Endothelial cell of umbilical vein (primary cell): Measurements from ENCODE around the gene FAM13B. TPM values are rescaled to one million over a fixed set of nuclear protein-coding genes. Genes with fewer than 3 reads are reported as not detected.
A peak's percentile ranks its signal among the peaks of the same experiment; 100 is the strongest.

Experiments
- BruUV-seq: library from RNA; stranded (reverse); fragments of 400-500 nt; replicated peaks from 2 replicates; lab custom pipeline; 2021; lab: Mats Ljungman, UMichigan
- CTCF ChIA-PET: fragments of 300-600, 350-600 bp; sonication (Branson Sonifier 250); formaldehyde crosslinking; loops from one replicate; lab custom pipeline; 2021; ENCODE audit warnings: antibody characterized with exemption, inconsistent platforms; lab: Charles Lee
- POLR2A ChIA-PET: fragments of 300-600, 350-600 bp; sonication (Branson Sonifier 250); formaldehyde crosslinking; loops from one replicate; lab custom pipeline; 2021; ENCODE audit warnings: antibody characterized with exemption, inconsistent platforms; lab: Charles Lee
- DNase-seq: peaks from one replicate; pipeline ENCODE4 v3.0.0-alpha.2; 2011; ENCODE audit warnings: low read depth, low spot score
- FAIRE-seq: peaks from 2 replicates; lab custom pipeline; 2011; peaks lifted over from hg19 to GRCh38; lab: Jason Lieb, UNC
- H2AFZ ChIP-seq: 2 replicates; pipeline ENCODE4 v1.6.0; 2012; ENCODE audit warnings: low read depth, low read length, control low read depth, inconsistent platforms
- H3K27ac ChIP-seq: 2 replicates; pipeline ENCODE4 v1.5.1; 2011; ENCODE audit warnings: low read depth, mild to moderate bottlenecking, control low read depth, low read length, moderate library complexity; ENCODE audit not compliant: insufficient read depth
- H3K27me3 ChIP-seq, 2 experiments: 2 replicates each; pipeline versions ENCODE4 v1.6.0 to v1.6.1; 2011; ENCODE audit warnings: low read length in 2 of 2, mixed read lengths in 1 of 2; ENCODE audit not compliant: control insufficient read depth in 2 of 2, insufficient read depth in 2 of 2
- H3K36me3 ChIP-seq, 2 experiments: 2 replicates in 1 of 2; 3 replicates in 1 of 2; pipeline ENCODE4 v1.5.1; 2011; ENCODE audit warnings: low read length in 2 of 2, mild to moderate bottlenecking in 1 of 2, moderate library complexity in 1 of 2; ENCODE audit not compliant: control insufficient read depth in 2 of 2, insufficient read depth in 2 of 2; ENCODE audit errors: extremely low read depth in 1 of 2
- H3K4me1 ChIP-seq: 3 replicates; pipeline ENCODE4 v1.5.1; 2011; ENCODE audit warnings: mild to moderate bottlenecking, low read length; ENCODE audit not compliant: control insufficient read depth, insufficient read depth; ENCODE audit errors: extremely low read depth
- H3K4me2 ChIP-seq: 2 replicates; pipeline ENCODE4 v1.6.1; 2011; ENCODE audit warnings: low read length, control low read depth, mixed read lengths; ENCODE audit not compliant: insufficient read depth
- H3K4me3 ChIP-seq, 3 experiments: fragments of 200-600 bp in 1 of 3; sonication (generic), shearing (Covaris generic) in 1 of 3; replicated peaks in 1 of 3; 2 replicates each; pipeline ENCODE4 v1.5.1; 2011 to 2016; ENCODE audit warnings: control low read depth in 3 of 3, low read length in 3 of 3, mild to moderate bottlenecking in 2 of 3, inconsistent platforms in 1 of 3, low read depth in 1 of 3, moderate library complexity in 1 of 3; ENCODE audit not compliant: insufficient read depth in 1 of 3
- H3K79me2 ChIP-seq: 2 replicates; pipeline ENCODE4 v1.6.0; 2012; ENCODE audit warnings: low read length, inconsistent platforms; ENCODE audit not compliant: control insufficient read depth, insufficient read depth
- H3K9ac ChIP-seq: replicated peaks from 2 replicates; pipeline ENCODE3; 2011; ENCODE audit warnings: low read length, control low read depth; ENCODE audit not compliant: insufficient read depth; ENCODE audit errors: extremely low read depth
- H3K9me1 ChIP-seq: replicated peaks from 3 replicates; pipeline ENCODE4 v1.6.0; 2011; ENCODE audit warnings: mild to moderate bottlenecking, low read length; ENCODE audit not compliant: control insufficient read depth, insufficient read depth; ENCODE audit errors: extremely low read depth
- H3K9me3 ChIP-seq: replicated peaks from 2 replicates; pipeline ENCODE4 v1.5.1; 2012; ENCODE audit warnings: low read length, inconsistent platforms; ENCODE audit not compliant: control insufficient read depth, insufficient read depth
- H4K20me1 ChIP-seq: replicated peaks from 2 replicates; pipeline ENCODE3; 2011; ENCODE audit warnings: mild to moderate bottlenecking, low read length; ENCODE audit not compliant: control insufficient read depth, insufficient read depth; ENCODE audit errors: extremely low read depth
- CTCF ChIP-seq, 2 donors: IDR thresholded peaks; 1 replicate in 1 of 2; 2 replicates in 1 of 2; pipeline ENCODE4 v1.5.1; 2011; ENCODE audit warnings: low read length in 2 of 2, mild to moderate bottlenecking in 2 of 2, moderate library complexity in 2 of 2, control low read depth in 1 of 2, inconsistent platforms in 1 of 2, low read depth in 1 of 2; ENCODE audit not compliant: insufficient read depth in 1 of 2; ENCODE audit errors: extremely low read depth in 1 of 2
- EZH2 ChIP-seq: IDR thresholded peaks from 2 replicates; pipeline ENCODE4 v1.6.1; 2012; ENCODE audit warnings: borderline replicate concordance, low read depth, mild to moderate bottlenecking, moderate library complexity, low read length, inconsistent platforms; ENCODE audit not compliant: severe bottlenecking
- FOS ChIP-seq: IDR thresholded peaks from 2 replicates; pipeline ENCODE4 v1.6.1; 2011; ENCODE audit warnings: mild to moderate bottlenecking, low read length, moderate library complexity, borderline replicate concordance; ENCODE audit not compliant: insufficient read depth
- GATA2 ChIP-seq: IDR thresholded peaks from 2 replicates; pipeline ENCODE4 v1.7.0; 2011; ENCODE audit warnings: low read depth, mild to moderate bottlenecking, moderate library complexity, mixed read lengths, low read length; ENCODE audit not compliant: insufficient read length, insufficient read depth
- JUN ChIP-seq: IDR thresholded peaks from 2 replicates; pipeline ENCODE4 v1.6.1; 2011; ENCODE audit warnings: borderline replicate concordance, low read depth; ENCODE audit not compliant: insufficient read length, insufficient read depth
- MAX ChIP-seq: IDR thresholded peaks from 2 replicates; pipeline ENCODE4 v1.6.1; 2011; ENCODE audit not compliant: insufficient read depth, insufficient read length
- MYC ChIP-seq: IDR thresholded peaks from one replicate; pipeline ENCODE4 v1.6.1; 2011; ENCODE audit warnings: mild to moderate bottlenecking, low read depth, low read length
- POLR2A ChIP-seq: IDR thresholded peaks from 2 replicates; pipeline ENCODE4 v1.6.1; 2012; ENCODE audit warnings: low read depth, mild to moderate bottlenecking, control low read depth, low read length
- POLR2AphosphoS5 ChIP-seq: IDR thresholded peaks from 2 replicates; pipeline ENCODE4 v1.6.1; 2012; ENCODE audit warnings: low read depth, mild to moderate bottlenecking, control low read depth, low read length, moderate library complexity; ENCODE audit not compliant: insufficient read depth
- dilution Hi-C: fragments of 300-500 bp; cut with MboI; formaldehyde crosslinking; loops from one replicate; pipeline ENCODE4 v1.15.0; 2019; ENCODE audit warnings: low sequenced_read_pairs; ENCODE audit not compliant: extremely low pct_ligation_motif_present
- intact Hi-C: fragments of 100-400 bp; cut with micrococcal nuclease; formaldehyde crosslinking; loops from one replicate; pipeline ENCODE4 v1.10.0; 2022
- polyA plus RNA-seq, 4 experiments: library from polyadenylated mRNA; depleted of rRNA in 3 of 4; stranded (reverse) in 3 of 4; unstranded in 1 of 4; fragments of >200 nt; gene quantifications; 2 replicates each; pipeline versions ENCODE4 v1.2.1 to v1.2.3, GENCODE V29; 2011 to 2012; ENCODE audit warnings: missing spikeins in 1 of 4
- total RNA-seq: library from RNA; stranded (reverse); gene quantifications from 2 replicates; pipeline ENCODE4 v1.2.3, GENCODE V29; 2021

FAM13B gene
- total and polyA plus RNA-seq, 2 donors (not counting 3 experiments of a cell fraction or from before 2014, with no cell fraction given): 8.7 to 25.4 TPM

- peak overlapping the region; percentile 70 for H3K27ac ChIP-seq
- CTCF ChIA-PET: interaction anchor here (1.1 to 2.8 kb wide), 11 partner anchors 9 to 325 kb away, joined by 3 to 28 read pairs (median 5); no protein-coding TSS in a partner anchor
- DNase-seq (peak; percentile 91), FAIRE-seq (peak; percentile 89)
- no peak overlapping the region for H3K9ac ChIP-seq
- no peaks in the 10 kb centered on the region for H3K27me3 ChIP-seq
- TF ChIP-seq MYC (no peak), FOS (peak; percentile 90), JUN (peak; percentile 65), POLR2A (no peak)
- no peaks in the 10 kb centered on the region for H3K9me1 ChIP-seq
- H3K79me2 ChIP-seq: no peaks in the 10 kb centered on the region
- POLR2A ChIA-PET: interaction anchor here (0.7 to 0.8 kb wide), 2 partner anchors 10 to 45 kb away, joined by 3 to 5 read pairs; no protein-coding TSS in a partner anchor
- intact Hi-C loops (loop anchor here (2.0 kb wide), 1 partner anchor 60 kb away; no protein-coding TSS in a partner anchor), dilution Hi-C loops (no loop called here)
- BruUV-seq: no TSS peak
- no peak overlapping the region for H2AFZ ChIP-seq
- H3K4me1 ChIP-seq: peaks cover 36% of the 10 kb centered on the region
- no peaks in the 10 kb centered on the region for H4K20me1 ChIP-seq
- peak overlapping the region in 1 of 3 experiments; percentile 23 for H3K4me3 ChIP-seq
- H3K36me3 ChIP-seq: peaks cover under 1 to 2% of the 10 kb centered on the region in 2 experiments
- peak overlapping the region; percentile 68 for H3K4me2 ChIP-seq
- H3K9me3 ChIP-seq: no peaks in the 10 kb centered on the region
Measured at GRCh38 chr5:137954131-137954879, 78.6 kb downstream of the FAM13B start.

- Histone ChIP-seq H3K4me2 (no peak overlapping the region), H2AFZ (no peak overlapping the region), H3K27me3 (no peaks in the 10 kb centered on the region), H3K9me1 (no peaks in the 10 kb centered on the region), H3K27ac (no peak overlapping the region), H4K20me1 (no peaks in the 10 kb centered on the region), H3K4me3 (no peak overlapping the region), H3K36me3 (peaks cover 8 to 16% of the 10 kb centered on the region in 2 experiments), H3K4me1 (no peaks in the 10 kb centered on the region), H3K9me3 (no peaks in the 10 kb centered on the region), H3K9ac (no peak overlapping the region), H3K79me2 (no peaks in the 10 kb centered on the region)
- dilution Hi-C loops: no loop called here
- FAIRE-seq: no peak
- no peak for TF ChIP-seq FOS
- no peak for TF ChIP-seq JUN
- TF ChIP-seq POLR2AphosphoS5: no peak
- TF ChIP-seq POLR2A: no peak
- TF ChIP-seq GATA2: no peak
- no peak for TF ChIP-seq CTCF (IDR thresholded peaks at IDR 0.05; ENCODE audit: extremely low read depth in 1 of 2, insufficient read depth in 1 of 2, low read depth in 1 of 2, low read length in 2 of 2)
- no peak for TF ChIP-seq MYC
- TF ChIP-seq EZH2: no peak
- TF ChIP-seq MAX: no peak
- DNase-seq: no peak
- POLR2A ChIA-PET: no interaction called here
- BruUV-seq: no TSS peak
- intact Hi-C loops: no loop called here
- CTCF ChIA-PET: interaction anchor here (0.6 to 3.0 kb wide), 5 partner anchors 9 to 167 kb away, joined by 3 to 14 read pairs (median 4); no protein-coding TSS in a partner anchor
Measured at GRCh38 chr5:137945825-137946224, 87.1 kb downstream of the FAM13B start.
